Ureter (tissue), 1 donor: ENCODE data around the gene ING5. TPM values are rescaled to one million over a fixed set of nuclear protein-coding genes. Genes with fewer than 3 reads are reported as not detected.
"Not testable (repeated sequence)": the region's sequence is repeated elsewhere in the genome, so short reads cannot be mapped to it uniquely, and the experiment has no call there.

ENCODE experiments used
- DNase-seq: peaks from one replicate; pipeline ENCODE4 v3.0.0-alpha.2; 2020; ENCODE audit warnings: low spot score
- total RNA-seq: library from RNA; stranded (reverse); gene quantifications from one replicate; pipeline ENCODE4 v1.2.4, GENCODE V29; 2023
- donor health status: DM: yes; HTN: yes; CAD: no.

ING5 gene
- total RNA-seq, 1 donor from 2014 or later: 48.0 TPM

DNA sequence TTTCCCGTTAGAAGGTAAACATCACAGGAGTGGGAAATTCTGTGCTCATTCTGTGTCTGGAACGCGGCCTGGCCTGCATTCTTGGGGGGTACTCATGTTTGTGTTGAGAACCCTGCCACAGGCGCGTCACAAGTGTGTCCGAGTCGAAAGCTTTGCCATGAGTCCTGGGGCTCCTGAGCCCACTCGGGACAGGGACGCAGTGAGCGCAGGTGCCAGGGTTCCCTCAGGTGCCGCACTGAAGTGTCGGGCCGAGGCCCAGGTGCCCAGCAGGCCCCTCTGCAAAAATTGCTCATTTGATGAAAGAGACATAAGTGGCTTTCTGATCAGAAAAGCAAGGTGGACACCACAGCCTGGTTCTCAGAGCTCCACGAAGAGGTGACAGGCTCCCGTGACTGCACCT, 37.3 kb downstream of the ING5 start:
- DNase-seq: no peak

DNA sequence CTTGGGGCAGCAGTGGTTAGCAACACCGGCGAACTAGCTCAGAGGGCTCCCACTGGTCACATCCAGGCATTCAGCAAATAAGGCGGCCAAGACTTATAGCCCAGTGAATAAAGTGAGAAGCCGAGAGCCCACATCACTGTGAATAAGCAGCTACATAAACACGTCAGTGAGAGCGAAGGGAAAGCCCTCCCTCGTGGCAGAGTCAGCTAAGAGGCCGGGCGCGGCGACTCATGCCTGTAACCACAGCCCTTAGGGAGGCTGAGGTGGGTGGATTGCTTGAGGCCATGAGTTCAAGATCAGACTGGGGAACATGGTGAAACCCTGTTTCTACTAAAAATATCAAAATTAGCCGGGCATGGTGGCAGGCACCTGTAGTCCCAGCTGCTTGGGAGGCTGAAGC, 37.8 kb downstream of the ING5 start:
- no peak for DNase-seq

DNA sequence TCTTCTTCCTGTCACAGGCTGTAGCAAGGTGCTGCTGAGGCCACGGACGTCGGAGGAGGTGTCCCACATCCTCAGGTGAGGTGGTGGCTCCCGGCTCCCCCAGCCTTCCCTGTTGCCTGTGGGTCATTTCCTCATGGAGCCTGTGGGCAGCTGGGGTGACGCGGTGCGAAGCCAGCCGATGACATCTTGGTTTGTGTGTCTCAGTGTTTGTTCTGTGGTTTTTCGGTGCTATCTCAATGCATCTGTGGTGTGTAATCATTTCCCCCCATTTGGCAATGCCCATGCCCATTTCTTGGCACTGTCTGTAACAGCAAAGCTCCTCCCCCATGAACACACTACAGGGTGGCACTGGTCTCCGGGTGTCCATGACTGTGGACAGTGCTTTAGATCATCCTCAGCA, 39.2 kb downstream of the ING5 start:
- peak; percentile 64 for DNase-seq

DNA sequence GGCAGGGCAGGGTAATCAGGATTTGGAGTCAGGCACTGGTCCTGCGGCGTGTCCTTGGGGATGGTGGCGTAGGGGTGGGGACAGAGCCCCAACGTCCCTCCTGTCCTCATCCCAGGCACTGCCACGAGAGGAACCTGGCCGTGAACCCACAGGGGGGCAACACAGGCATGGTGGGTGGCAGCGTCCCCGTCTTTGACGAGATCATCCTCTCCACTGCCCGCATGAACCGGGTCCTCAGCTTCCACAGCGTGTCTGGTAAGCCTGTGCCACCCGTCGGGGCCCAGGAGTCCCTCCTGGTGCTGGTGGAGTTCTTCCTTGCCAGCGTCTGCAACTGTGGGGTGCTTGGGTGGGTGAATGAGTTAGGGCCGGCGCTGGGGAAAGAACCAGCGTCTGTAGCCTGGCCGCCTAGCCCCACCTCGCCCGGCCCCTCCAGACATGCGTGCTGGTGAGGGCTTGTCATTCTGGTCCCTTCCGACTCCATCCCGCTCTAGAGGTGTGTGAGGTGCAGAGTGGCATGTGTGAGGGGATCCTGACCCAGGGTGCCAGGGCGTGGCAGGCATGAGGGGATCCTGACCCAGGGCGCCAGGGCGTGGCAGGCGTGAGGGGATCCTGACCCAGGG, 40.6 kb downstream of the ING5 start:
- DNase-seq: no peak

DNA sequence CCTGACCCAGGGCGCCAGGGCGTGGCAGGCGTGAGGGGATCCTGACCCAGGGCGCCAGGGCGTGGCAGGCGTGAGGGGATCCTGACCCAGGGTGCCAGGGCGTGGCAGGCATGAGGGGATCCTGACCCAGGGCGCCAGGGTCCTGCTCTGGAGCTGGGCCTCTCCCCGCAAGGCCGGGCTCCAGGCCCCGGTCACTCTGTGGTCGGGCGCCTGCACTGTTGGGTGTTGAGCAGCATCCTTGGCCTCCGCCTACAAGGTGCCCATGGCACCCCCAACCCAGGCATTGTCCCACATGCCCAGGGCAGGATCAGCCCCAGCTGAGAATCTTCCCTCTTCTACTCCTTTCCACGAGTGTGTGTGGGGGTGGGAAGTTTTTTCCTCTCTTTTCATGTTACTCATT, 41.2 kb downstream of the ING5 start:
- not testable (repeated sequence) for DNase-seq

DNA sequence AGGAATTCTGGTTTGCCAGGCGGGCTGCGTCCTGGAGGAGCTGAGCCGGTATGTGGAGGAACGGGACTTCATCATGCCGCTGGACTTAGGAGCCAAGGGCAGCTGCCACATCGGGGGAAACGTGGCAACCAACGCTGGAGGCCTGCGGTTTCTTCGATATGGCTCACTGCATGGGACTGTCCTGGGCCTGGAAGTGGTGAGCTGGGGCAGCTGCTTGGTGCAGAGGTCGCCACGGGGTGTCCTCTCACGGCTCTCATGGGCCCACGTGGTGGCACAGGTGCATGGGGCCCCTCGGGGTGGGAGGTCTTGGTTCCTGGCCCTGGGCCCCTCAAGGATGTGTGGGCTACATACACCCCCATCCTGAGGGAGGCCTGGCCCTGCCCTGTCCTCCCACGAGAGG, 41.8 kb downstream of the ING5 start:
- DNase-seq: no peak

DNA sequence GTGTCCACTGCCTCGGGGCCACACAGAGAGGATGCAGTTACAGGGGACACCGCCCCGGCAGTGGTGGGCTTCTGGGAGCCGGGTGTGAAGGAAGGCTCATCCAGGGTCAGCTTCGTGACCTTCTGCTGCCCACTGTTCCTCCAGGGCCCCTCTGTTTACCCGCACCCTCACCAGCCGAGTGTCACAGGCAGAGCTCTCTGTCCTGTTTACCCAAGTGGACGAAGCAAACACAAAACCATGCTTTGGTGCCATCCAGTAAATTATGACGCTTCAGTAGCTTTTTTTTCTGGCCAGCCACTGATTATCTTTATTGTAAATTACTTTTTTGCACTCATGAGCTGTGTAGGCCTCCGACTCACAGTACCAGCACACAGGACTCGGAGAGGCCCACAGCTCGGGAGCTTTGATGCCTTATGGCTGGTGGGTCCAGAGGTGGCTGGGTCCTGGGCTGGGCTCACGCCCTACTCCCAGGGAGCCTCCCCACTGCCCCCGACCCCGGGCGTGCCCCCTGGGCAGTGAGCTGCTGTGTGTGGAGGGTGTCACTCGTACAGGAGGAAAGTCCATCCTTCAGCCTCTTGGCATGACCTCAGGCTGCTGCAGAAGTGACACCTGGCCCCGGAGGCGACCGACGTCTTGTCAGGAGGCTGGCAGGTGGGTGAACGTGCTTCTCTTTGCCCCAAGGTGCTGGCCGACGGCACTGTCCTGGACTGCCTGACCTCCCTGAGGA, 42.4 kb downstream of the ING5 start:
- no peak for DNase-seq

DNA sequence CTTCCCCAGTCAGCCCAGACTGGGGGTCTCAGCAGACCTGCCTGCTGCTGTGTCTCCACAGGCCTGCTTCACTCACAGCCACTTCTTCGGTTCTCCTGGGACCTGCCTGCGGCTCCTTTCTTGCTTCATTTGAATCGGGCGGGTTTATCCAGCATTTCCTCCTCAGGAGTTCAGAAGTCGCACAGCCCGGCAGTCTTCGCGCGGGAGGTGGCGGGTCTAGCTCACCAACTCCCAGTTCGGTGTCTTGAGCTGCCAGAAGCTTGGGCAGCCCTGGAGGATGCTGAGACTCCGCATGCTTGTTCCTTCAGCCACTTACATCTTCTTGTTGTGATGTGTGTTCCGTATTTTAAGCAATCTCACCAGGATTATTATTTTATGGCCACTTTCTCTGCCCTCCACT, 43.4 kb downstream of the ING5 start:
- no peak for DNase-seq

DNA sequence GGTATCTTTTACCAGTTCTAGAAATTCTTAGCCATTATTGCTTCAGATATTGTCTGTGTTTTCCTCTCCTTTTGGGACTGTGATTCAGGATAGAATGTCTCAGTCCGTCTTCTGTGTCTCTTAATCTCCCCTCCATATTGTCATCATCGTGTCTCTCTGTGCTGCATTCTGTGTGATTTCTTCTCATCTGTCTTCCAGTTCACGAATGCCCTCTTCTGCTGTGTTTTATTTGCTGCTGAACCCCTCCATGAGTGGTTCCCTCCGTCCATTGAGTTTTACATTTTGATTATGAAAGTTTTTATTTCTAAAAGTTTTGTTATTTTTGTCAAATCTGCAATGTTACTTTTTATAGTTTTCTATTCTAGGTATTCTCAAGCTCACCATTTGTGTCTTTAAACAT, 44.2 kb downstream of the ING5 start:
- DNase-seq: no peak

DNA sequence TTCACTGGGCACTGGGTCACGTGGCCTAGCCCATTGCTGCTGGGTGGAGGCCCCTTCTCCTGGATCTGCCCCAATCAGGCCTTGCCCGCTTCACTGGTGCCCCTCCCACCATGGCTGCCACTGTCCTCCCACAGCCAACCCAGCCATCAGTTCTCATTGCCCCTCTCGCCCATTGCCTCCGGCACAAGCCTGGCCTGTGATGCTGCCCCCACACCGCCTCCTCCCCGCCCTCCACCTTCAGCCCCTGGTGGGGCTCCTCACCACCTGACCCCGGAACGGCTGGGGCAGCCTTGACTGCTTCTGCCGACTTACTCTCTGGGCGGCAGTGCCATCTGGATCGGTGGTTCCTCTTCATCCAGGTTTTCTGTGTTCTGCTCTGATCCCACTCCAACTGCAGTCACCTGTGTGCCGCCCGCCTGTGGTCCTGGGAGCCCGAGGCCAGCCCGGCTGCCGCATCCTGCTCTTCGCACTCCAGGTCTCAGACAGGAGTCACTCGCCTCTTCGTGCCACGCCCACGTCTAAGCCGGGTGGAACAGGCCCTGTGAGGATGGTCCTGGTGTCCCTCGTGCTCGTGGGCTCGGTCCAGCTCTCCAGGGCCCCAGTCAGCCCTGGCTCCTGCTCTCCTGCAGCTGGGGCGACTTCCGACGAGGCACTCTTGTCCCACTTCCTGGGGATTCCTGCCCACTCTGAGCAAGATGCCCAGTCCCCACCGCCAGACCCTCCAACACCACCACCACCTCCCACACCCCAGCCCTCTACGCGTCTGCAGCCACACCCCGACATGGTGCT, 46.8 kb downstream of the ING5 start:
- no peak for DNase-seq

DNA sequence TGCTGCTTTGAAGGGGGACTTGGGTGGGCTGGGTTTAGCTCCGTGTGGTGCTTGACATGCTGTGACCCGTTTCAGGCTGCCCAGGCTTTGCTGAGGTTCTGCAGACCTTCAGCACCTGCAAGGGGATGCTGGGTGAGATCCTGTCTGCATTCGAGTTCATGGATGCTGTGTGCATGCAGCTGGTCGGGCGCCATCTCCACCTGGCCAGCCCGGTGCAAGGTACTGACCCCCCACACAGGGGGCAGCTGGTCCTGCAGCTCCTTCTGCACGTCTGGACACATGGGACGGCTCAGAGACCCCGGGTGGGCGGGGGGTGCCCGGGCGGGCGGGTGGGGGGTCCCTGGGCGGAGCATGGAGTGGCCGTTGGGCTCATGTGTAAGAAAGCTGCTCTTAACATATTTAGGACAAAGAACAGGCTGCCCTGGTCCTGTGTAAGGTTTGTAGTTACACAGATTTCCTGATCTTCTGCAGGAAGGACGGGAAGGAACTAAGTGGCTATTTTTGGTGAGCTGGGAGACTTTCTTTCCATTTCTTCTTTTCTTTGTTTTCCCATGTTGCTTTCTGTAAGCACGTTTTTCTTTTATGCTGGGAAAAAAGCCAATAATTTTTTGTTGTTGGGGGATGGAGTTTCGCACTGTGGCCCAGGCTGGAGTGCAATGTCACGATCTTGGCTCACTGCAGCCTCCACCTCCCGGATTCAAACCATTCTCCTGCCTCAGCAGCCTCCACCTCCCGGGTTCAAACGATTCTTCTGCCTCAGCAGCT, 48.4 kb downstream of the ING5 start:
- no peak for DNase-seq

DNA sequence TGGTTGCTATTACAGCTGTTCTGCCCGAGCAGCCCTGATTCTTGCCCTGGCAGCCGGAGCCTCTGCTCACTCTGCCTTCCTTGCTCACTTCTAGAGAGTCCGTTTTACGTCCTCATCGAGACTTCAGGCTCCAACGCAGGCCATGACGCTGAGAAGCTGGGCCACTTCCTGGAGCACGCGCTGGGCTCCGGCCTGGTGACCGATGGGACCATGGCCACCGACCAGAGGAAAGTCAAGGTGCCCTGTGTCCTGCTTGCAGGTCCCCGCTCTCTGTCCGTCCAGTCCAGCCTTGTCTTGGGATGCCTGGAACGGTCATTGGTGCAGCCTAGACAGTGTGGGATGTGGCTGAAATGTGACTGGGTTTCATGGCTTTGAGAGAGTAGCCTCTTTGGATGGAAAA, 49.3 kb downstream of the ING5 start:
- DNase-seq: no peak

DNA sequence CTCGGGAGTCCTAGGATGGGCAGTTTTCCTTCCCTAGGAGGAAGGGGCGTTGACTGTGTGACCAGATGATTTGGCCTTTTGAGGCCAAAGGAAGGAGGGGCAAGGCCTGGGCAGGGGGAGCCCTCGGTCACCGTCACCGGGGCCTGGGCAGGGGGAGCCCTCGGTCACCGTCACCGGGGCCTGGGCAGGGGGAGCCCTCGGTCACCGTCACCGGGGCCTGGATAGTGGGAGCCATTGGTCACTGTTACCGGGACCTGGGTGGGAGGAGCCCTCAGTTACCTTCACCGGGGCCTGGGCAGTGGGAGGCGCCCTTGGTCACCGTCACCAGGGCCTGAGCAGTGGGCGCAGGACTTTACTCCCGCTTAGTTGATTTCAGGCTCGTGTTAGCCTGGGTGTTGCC, 49.9 kb downstream of the ING5 start:
- DNase-seq: no peak

DNA sequence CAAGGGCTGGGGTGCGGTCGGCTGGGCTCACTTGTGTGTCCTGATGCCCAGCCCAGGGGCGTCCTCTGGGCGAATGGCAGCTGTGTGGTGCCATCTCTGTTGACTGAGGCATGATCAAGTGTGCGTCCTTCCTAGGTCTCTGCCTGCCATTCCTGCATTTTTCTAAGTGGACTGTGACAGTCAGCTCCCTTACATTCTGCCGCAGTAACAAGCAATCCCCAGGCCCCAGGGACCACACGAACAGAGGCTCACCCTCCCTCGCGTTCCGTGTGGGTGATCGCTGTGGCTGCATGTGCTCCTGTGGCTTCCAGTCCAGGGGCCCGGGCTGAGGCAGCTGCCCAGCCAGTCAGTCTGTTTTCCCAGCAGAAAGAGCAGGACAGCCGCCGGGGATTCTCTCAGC, 50.4 kb downstream of the ING5 start:
- no peak for DNase-seq

DNA sequence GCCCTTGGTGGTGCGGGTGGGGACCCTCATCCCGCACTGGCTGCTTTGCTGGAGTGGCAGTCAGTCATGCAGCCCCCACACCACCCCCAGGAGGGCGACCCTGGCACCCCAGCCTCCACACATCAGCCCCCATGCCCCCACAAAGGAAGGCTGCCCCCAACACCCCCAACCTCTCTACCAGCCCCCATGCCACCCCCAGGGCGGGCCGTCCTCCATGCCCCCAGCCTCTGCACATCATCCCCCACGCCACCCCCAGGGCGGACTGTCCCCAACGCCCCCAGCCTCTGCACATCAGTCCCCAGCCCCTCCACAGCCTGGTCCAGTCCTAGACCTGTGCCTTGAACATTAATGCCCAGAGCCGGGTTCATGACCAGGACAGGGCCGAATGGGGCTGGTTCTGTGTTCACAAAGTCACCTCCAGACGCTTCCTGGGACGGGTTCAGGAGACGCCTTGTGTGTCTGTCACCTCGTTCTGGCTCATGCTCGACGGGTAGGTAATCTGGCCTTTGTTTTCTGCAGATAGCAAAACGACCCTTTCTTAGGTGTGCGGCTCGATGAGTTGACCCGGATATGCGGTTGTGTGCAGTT, 50.9 kb downstream of the ING5 start:
- DNase-seq: no peak

DNA sequence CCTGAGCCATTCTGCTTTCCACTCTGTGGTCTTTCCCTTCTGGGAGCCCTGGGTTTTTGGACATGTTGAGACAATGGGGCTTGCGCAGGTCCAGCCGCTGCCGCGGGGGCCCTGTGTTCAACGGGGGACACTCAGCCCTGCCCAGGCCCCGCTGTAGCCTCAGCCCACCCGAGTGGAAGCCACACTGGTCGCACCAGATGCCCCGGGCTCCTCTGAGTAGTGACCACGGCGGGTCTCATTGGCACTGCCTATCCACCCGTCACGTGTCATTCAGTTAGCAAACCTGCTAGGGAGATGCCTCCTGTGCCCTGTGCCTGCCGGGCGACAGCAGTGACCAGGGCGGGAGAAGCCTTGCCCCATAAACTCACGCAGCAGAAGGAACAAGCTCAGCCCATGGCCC, 51.7 kb downstream of the ING5 start:
- no peak for DNase-seq

DNA sequence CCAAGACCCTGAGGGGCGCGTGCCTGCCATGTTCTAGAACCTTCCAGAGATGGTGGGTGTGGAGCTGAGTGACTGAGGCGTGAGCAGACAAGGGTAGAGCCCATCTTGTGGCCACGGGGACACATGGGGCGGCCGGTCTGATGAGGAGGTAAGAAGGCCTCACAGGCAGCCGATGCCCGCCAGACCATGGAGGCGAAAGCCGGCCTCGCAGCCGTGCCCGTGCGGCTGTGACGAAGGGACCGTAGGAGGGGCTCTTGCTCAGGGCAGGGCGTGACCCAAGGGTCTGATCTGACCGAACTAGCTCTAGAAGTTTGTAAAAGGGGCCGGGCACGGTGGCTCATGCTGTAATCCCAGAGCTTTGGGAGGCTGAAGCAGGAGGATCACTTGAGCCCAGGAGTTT, 52.2 kb downstream of the ING5 start:
- no peak for DNase-seq

DNA sequence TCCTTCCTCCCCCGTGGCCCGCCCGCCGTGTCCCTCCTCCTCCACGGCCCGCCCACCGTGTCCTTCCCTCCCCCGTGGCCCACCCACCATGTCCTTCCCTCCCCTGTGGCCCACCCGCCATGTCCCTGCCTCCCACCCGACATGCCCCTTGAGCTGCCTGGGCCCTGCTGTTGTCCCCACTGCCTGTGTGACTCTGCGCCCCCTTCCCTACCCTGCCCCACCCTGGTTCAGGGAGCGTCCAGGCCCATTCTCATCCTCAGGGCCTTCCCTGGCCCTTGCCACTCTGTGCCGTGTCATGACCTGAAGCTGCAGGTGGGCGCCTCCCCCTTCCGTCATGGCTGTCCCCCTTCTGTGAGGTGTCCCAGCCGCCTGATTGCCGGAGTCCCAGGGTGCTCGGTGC, 53.3 kb downstream of the ING5 start:
- DNase-seq: no peak

DNA sequence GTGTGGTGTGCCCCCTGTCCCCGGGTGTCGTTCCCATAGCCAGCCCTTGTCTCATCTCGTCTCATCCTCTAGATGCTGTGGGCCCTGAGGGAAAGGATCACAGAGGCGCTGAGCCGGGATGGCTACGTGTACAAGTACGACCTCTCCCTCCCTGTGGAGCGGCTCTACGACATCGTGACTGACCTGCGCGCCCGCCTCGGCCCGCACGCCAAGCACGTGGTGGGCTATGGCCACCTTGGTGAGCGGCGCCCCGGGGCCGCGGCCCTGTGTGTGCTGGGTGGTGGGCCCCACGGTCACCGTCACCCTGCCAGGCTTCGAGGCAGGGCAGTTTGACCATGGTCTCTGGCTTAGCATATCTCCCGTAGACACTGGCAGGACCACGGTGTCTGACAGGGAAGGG, 53.9 kb downstream of the ING5 start:
- DNase-seq: no peak

DNA sequence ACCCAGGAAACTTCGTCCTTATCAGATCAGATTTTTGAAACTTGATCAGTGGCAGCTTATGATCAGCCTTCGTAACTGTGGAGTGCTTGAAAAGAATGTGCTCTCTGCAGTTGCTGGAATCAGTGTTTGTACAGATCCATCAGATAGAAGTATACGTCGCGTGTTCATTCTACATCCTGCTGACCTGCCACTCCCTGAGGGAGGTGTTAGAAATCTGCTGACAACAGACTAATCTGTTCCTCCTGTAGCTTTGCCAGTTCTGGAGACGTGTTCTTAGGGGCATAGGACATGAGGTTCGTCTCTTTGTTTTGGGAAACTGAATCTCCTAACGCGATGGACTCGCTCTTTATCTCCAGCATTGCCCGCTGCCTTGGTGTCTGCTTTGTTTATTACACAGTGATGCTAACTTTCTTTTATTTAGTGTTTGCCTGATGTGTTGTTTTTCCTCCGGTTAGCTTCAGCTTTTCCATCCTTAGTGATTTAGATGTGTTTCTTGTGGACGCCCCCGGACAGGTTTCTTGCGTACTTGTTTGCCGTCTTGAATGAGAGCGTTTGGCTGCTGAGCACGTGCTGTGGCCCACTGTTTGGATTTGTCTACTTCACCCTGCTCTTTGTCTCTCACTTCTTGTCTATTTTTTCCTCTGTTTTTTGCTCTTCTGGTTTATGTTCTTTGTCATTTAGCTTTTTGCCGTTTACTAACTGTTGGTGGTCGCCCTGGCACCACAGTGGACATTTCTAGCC, 57.4 kb downstream of the ING5 start:
- DNase-seq: no peak

DNA sequence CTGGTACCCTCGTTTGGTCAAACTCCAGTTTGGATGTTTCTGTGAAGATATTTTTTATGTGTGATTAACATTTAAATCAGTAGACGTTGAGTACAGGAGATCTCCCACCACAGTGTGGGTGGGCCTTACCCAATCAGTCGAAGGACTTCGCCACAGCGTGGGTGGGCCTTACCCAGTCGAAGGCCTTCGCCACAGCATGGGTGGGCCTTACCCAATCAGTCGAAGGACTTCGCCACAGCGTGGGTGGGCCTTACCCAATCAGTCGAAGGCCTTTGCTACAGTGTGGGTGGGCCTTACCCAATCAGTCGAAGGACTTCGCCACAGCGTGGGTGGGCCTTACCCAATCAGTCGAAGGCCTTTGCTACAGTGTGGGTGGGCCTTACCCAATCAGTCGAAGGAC, 58.1 kb downstream of the ING5 start:
- DNase-seq: not testable (repeated sequence)
